Nephron (organoid): ENCODE results near the gene RNF26.

Experiments
- H3K27ac Mint-ChIP-seq, 3 experiments: 2 replicates each; pipeline ENCODE4 v1.8.0; 2020; ENCODE audit warnings: mixed read lengths in 3 of 3, mild to moderate bottlenecking in 2 of 3, moderate library complexity in 1 of 3
- H3K27me3 Mint-ChIP-seq: 2 replicates; pipeline ENCODE4 v1.8.0; 2021; ENCODE audit warnings: low read depth, mild to moderate bottlenecking, moderate library complexity, mixed read lengths
- H3K36me3 Mint-ChIP-seq: 2 replicates; pipeline ENCODE4 v1.8.0; 2020; ENCODE audit warnings: low read depth, mixed read lengths
- H3K4me1 Mint-ChIP-seq: 2 replicates; pipeline ENCODE4 v1.8.0; 2020; ENCODE audit warnings: mixed read lengths
- H3K4me3 Mint-ChIP-seq, 3 experiments: 2 replicates each; pipeline ENCODE4 v1.8.0; 2020; ENCODE audit warnings: mild to moderate bottlenecking in 3 of 3, mixed read lengths in 3 of 3, moderate library complexity in 2 of 3
- H3K9me3 Mint-ChIP-seq: 2 replicates; pipeline ENCODE4 v1.8.0; 2020; ENCODE audit warnings: mixed read lengths
- TF ChIP-seq, protein P1 (sequence below), 3 experiments: fragments of 200-600 bp; sonication (generic); IDR thresholded peaks; one replicate each; pipeline ENCODE4 v1.5.0; 2021; ENCODE audit warnings: antibody characterized with exemption in 3 of 3; ENCODE audit not compliant: unreplicated experiment in 3 of 3

RNF26 gene

DNA sequence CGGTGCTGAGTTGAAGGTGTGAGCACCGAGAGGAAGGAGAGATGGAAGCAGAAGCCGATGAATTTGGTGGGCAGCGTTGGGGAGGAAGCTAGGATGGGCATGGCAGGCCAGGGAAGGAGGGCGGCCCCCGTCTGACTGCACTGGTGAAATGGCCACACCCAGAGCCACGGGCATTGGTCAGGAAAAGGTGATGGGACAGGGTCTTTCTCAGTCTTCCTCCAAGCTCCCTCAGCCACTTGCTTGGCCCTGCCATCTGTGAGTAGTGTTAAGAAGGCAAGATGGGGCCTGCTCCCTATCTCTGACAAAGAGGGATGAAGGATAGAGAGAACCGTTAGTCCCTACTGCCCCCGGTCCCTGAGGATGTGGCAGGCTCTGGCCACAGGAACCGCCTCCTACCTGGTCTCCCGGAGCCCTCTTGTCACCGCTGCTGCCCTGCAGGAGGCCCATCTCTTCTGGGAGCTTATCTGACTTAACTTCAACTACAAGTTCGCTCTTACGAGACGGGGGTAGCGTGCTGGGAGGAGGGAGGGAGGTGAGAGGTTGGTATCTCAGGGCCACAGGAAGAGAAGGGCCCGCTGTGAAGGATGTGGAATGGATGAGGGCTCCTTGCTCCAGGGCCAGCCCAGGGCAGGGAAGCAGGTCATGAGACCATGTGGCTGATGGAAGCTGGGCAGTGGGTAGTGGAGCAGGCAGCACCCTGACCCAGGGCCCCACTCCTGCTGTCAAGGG lies 24.2 kb upstream of the RNF26 start:
- no peak overlapping the region for H3K27ac Mint-ChIP-seq
- no peaks in the 10 kb centered on the region for H3K4me1 Mint-ChIP-seq
- no peak overlapping the region for H3K4me3 Mint-ChIP-seq
- no peaks in the 10 kb centered on the region for H3K27me3 Mint-ChIP-seq
- no peaks in the 10 kb centered on the region for H3K9me3 Mint-ChIP-seq
- peaks cover 11% of the 10 kb centered on the region for H3K36me3 Mint-ChIP-seq
- TF ChIP-seq, protein P1, sequence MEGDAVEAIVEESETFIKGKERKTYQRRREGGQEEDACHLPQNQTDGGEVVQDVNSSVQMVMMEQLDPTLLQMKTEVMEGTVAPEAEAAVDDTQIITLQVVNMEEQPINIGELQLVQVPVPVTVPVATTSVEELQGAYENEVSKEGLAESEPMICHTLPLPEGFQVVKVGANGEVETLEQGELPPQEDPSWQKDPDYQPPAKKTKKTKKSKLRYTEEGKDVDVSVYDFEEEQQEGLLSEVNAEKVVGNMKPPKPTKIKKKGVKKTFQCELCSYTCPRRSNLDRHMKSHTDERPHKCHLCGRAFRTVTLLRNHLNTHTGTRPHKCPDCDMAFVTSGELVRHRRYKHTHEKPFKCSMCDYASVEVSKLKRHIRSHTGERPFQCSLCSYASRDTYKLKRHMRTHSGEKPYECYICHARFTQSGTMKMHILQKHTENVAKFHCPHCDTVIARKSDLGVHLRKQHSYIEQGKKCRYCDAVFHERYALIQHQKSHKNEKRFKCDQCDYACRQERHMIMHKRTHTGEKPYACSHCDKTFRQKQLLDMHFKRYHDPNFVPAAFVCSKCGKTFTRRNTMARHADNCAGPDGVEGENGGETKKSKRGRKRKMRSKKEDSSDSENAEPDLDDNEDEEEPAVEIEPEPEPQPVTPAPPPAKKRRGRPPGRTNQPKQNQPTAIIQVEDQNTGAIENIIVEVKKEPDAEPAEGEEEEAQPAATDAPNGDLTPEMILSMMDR (IDR thresholded peaks at IDR 0.05; ENCODE audit: unreplicated experiment in 3 of 3), result no peak

DNA sequence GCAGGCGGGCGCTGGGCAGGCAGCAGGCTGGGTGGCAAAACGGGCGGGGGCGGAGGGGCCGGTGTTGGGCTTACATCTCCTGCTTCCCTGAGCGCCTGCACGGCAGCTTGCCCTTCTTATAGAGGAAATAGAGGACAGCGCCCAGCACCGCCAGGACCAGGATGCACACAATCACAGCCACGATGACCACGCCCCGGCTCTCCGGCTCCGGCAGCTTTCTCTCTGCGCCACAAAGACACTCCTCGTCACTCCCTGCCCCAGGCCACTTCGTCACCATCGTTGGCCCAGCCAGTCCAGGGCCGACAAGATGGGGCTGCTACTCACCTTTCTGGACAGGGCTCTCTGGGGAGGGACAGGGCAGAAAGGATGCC lies 23.7 kb upstream of the RNF26 start:
- Mint-ChIP-seq H3K9me3 (no peaks in the 10 kb centered on the region), H3K27ac (no peak overlapping the region), H3K36me3 (peaks cover 8% of the 10 kb centered on the region), H3K4me3 (no peak overlapping the region), H3K27me3 (peaks cover 1% of the 10 kb centered on the region), H3K4me1 (no peaks in the 10 kb centered on the region)
- TF ChIP-seq, protein P1 (IDR thresholded peaks at IDR 0.05; ENCODE audit: unreplicated experiment in 3 of 3), result no peak

DNA sequence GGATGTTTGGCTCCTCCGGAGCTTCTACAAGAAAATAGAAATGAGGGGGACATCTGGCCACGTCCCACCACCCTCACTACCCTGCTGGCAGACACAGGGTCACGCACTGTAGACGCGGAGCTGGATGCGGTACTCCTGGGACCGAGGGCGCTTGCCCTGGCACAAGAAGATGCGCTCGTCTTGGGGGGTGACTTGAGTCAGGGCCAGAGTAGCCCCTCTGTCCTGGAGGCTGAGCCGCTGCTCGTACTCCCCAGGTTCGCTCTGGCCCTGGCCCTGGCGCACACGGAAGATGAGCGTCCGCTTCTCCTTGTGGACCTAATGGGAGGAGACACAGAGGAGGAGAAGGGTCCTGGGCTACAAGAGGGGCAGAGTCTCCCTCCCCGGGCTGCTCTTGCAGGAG lies 19.6 kb upstream of the RNF26 start:
- Mint-ChIP-seq H3K36me3 (peaks cover 2% of the 10 kb centered on the region), H3K9me3 (no peaks in the 10 kb centered on the region), H3K27ac (no peak overlapping the region), H3K27me3 (peaks cover 3% of the 10 kb centered on the region), H3K4me3 (peak overlapping the region; percentile 43 to 79 (median 76)), H3K4me1 (peaks cover 16% of the 10 kb centered on the region)
- TF ChIP-seq, protein P1 (IDR thresholded peaks at IDR 0.05; ENCODE audit: unreplicated experiment in 3 of 3), result no peak

DNA sequence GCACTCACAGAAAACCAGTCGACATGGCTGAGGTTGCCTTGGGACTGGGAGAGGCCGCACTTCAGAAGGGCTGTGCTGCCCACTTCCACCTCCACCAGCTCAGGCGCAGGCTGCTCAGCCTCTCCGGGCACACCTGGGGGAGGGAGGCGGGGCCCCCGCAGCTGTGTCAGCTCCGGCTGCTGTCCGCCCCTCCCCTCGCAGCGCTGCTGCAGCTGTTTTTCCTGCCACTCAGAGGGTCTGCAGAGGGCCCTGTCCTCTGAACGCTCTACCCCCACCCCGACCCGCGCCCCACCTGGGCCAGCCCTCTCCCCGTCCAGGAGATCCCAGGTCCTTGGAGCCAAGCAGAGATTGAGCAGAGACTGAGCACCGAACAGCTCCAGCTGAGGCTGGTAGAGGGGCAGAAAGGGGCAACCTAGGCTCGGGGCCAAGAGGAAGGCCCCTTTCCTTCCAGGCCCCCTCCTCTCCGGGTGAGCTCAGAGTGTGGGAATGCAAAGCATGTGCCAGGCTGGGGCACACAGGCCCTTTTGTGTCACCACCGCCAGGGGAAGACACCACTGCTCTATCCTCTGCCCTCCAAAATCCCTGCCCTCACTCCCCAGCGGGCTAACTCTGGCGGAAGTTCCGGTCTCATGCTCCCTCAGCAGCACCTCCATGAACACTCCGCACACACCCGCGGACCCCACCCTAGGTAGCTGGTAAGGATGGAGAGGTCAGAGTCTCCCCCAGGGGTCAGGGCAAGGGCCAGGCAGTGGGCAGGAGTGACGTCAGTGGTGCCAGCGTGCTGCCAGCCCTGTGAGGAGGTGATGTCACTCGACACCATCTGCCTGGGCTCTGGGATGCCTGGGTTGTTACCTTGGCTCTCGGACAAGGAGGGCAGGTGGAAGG lies 19.0 kb upstream of the RNF26 start:
- TF ChIP-seq, protein P1 (IDR thresholded peaks at IDR 0.05; ENCODE audit: unreplicated experiment in 3 of 3), result no peak
- H3K27ac Mint-ChIP-seq, result peak overlapping the region in 1 of 3 experiments; percentile 26
- no peaks in the 10 kb centered on the region for H3K9me3 Mint-ChIP-seq
- peaks cover 6% of the 10 kb centered on the region for H3K27me3 Mint-ChIP-seq
- H3K4me1 Mint-ChIP-seq, result peaks cover 19% of the 10 kb centered on the region
- H3K36me3 Mint-ChIP-seq, result no peaks in the 10 kb centered on the region
- peak overlapping the region; percentile 76 to 79 (median 77) for H3K4me3 Mint-ChIP-seq

DNA sequence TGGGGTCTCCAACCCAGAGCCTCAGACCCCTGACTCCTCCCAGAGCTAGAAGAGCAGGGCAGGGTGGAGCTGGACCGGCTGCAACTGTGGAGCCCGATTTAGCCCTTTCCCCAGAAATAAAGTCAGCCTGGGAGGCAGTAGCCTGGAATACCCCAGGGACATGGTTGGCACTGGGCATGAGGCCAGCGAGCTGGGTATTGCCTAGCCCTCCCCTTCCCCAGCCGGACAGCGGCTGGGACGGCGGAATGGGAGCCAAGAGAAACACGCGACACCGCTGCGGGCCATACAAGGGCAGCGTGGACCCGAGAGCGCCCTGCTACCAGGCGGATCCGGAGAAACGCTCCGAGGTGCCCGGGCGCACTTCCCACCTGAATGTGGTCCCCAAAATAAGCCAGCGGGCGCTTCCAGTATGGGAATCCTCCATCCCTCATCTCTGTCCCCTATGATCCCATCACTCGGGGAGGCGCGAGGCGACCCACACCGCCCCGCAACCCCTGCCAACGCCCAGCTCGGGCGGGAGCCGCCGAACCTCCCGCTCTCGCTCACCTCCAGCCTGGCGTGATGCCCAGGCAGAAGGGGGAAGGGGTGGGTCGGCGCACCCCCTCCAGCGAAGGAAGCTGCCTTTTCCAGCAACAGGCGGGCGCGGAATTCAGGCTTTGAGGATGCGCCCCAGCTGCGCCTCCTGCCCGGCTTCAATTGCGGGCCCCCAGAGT lies 18.2 kb upstream of the RNF26 start:
- peaks cover 19% of the 10 kb centered on the region for H3K4me1 Mint-ChIP-seq

More for the DNA sequence above, 18.2 kb upstream of the RNF26 start:
- Mint-ChIP-seq H3K27ac (no peak overlapping the region), H3K9me3 (no peaks in the 10 kb centered on the region), H3K27me3 (peaks cover 6% of the 10 kb centered on the region), H3K4me3 (peak overlapping the region; percentile 76 to 79 (median 77)), H3K36me3 (no peaks in the 10 kb centered on the region)
- TF ChIP-seq, protein P1 (IDR thresholded peaks at IDR 0.05; ENCODE audit: unreplicated experiment in 3 of 3), result no peak
